Measurements from ENCODE around the gene SDCBP2.
A peak's percentile ranks its signal among the peaks of the same experiment; 100 is the strongest.

The SDCBP2 gene

DNA sequence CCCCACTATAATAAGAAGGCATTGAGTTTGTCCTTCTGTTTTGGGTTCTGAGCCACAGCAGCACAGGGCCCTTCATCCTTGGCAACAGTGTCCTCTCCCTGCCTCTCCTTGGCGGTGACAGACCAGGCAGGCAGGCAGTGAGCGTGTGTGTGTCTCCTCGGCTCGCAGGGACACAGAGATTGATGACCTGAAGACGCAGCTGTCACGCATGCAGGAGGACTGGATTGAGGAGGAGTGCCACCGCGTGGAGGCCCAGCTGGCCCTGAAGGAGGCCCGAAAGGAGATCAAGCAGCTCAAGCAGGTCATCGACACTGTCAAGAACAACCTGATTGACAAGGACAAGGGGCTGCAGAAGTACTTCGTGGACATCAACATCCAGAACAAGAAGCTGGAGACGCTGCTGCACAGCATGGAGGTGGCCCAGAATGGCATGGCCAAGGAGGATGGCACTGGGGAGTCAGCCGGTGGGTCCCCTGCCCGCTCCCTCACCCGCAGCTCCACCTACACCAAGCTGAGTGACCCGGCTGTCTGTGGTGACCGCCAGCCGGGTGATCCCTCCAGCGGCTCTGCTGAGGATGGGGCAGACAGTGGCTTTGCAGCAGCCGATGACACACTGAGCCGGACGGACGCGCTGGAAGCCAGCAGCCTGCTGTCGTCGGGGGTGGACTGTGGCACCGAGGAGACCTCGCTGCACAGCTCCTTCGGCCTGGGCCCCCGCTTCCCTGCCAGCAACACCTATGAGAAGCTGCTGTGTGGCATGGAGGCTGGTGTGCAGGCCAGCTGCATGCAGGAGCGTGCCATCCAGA lies 24.0 kb downstream of the SDCBP2 start:
- TF ChIP-seq, protein P1, sequence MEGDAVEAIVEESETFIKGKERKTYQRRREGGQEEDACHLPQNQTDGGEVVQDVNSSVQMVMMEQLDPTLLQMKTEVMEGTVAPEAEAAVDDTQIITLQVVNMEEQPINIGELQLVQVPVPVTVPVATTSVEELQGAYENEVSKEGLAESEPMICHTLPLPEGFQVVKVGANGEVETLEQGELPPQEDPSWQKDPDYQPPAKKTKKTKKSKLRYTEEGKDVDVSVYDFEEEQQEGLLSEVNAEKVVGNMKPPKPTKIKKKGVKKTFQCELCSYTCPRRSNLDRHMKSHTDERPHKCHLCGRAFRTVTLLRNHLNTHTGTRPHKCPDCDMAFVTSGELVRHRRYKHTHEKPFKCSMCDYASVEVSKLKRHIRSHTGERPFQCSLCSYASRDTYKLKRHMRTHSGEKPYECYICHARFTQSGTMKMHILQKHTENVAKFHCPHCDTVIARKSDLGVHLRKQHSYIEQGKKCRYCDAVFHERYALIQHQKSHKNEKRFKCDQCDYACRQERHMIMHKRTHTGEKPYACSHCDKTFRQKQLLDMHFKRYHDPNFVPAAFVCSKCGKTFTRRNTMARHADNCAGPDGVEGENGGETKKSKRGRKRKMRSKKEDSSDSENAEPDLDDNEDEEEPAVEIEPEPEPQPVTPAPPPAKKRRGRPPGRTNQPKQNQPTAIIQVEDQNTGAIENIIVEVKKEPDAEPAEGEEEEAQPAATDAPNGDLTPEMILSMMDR (IDR thresholded peaks at IDR 0.05; ENCODE audit: insufficient read depth, low read length, poor library complexity, severe bottlenecking) = no peak
- no peak overlapping the region for H3K4me3 ChIP-seq (replicated peaks; ENCODE audit: low read depth, low read length)
- H3K27me3 ChIP-seq (replicated peaks; ENCODE audit: control insufficient read depth, insufficient read depth, low read length) = no peaks in the 10 kb centered on the region
- DNase-seq (ENCODE audit: extremely low read depth, insufficient read length) = no peak
- no peaks in the 10 kb centered on the region for H3K36me3 ChIP-seq (ENCODE audit: control insufficient read depth, insufficient read depth, low read length)

DNA sequence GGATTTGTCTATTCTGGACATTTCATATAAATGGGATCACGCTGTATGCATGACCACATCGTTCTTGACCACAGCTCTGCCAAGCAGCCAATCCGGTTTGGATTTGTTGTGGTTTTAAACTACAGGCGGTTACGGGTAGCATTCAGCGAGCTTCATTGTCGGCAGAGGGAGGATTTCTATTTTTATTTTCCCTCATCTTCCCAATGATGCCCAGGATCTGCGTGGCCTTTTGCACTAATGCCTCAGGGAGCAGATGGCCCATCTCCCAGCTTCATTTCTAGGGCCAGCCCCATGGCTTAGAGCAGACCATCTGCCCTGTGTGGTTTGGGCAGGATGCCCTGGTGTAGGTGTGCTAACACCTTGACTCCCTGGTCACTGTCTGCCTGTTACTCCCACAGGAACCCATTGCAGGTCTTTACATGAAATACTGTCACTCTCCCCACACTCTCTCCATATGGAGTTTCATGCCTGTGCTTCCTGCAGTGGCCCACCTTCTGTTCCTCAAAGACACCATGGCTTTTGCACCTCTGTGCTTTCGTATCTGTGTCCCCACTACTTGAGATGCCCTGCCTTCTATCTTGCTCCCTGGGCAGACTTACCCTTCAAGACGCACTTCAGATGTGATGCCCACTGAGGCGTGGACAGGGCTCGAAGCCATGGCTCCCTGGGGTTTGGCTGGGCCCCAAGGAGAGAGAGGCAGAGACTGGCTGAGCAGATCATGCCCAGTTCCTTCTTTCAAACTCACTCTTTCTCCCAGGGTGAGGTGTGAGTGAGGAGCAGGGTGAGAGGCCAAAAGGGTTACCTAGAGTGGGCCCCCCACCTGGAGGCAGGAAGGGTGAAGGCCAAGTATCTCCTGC lies 26.0 kb downstream of the SDCBP2 start:
- TF ChIP-seq, protein P1 (IDR thresholded peaks at IDR 0.05; ENCODE audit: insufficient read depth, low read length, poor library complexity, severe bottlenecking) = no peak
- DNase-seq (ENCODE audit: extremely low read depth, insufficient read length) = no peak
- Histone ChIP-seq H3K36me3 (ENCODE audit: control insufficient read depth, insufficient read depth, low read length) (no peaks in the 10 kb centered on the region), H3K4me3 (replicated peaks; ENCODE audit: low read depth, low read length) (no peak overlapping the region), H3K27me3 (replicated peaks; ENCODE audit: control insufficient read depth, insufficient read depth, low read length) (no peaks in the 10 kb centered on the region)

DNA sequence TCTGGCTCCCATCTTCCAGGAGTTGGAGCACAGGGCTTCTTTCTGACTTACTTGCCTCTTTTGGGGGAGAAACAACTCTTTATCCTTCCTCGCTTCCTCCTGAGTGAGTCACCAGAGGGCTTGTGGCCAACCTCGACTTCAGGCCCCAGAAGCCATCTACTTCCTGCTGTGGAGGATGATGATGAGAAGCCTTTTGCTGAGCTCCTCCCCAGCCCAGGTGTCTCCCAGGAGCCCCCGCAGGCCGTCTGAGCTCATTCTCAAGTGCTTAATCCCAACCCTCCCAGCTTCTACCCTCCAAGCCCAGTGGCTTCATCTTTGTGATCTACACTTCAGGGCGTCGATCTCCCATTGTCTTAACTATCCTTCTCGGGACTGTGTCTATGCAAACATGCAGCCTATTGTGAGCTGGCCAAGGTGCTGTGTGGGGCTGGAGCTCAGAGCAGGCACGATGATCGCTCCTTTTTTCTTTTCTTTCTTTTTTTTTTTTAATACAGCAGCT lies 27.9 kb downstream of the SDCBP2 start:
- no peak for DNase-seq (ENCODE audit: extremely low read depth, insufficient read length)
- TF ChIP-seq, protein P1 (IDR thresholded peaks at IDR 0.05; ENCODE audit: insufficient read depth, low read length, poor library complexity, severe bottlenecking) = no peak
- Histone ChIP-seq H3K27me3 (replicated peaks; ENCODE audit: control insufficient read depth, insufficient read depth, low read length) (no peaks in the 10 kb centered on the region), H3K36me3 (ENCODE audit: control insufficient read depth, insufficient read depth, low read length) (no peaks in the 10 kb centered on the region), H3K4me3 (replicated peaks; ENCODE audit: low read depth, low read length) (no peak overlapping the region)

DNA sequence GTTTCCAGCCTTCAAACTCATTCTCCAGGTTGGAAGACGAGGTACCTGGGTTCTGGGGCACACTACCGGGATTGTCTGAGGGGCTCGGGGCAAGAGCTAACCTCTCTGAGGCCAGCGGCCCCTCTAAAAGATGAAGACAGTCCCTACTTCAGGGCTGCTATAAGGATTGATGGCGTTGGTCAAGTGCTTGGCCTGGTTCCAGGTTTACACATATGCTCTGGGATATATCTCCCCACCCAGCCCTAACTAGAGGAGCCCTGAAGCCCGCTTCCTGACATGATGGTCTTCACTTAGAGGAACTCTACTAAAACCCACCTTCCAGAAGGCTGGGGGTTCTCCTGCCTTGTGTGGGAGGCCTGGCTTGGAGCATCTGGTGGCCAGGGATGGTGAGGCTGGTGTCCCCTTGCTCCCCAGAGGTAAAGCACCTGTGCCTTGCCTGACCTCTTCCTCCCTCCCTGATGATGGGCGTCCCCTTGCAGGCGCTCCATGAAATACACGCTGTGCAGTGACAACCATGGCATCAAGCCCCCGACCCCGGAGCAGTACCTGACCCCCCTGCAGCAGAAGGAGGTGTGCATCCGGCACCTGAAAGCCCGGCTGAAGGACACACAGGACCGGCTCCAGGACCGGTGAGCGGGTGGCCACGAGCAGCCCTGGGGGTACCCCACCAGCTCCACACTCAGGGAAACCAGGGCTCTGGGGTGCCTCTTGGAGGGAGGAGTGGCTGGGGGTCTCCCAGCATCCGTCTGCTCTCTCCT lies 28.7 kb downstream of the SDCBP2 start:
- Histone ChIP-seq H3K27me3 (replicated peaks; ENCODE audit: control insufficient read depth, insufficient read depth, low read length) (no peaks in the 10 kb centered on the region), H3K4me3 (replicated peaks; ENCODE audit: low read depth, low read length) (no peak overlapping the region), H3K36me3 (ENCODE audit: control insufficient read depth, insufficient read depth, low read length) (no peaks in the 10 kb centered on the region)
- TF ChIP-seq, protein P1 (IDR thresholded peaks at IDR 0.05; ENCODE audit: insufficient read depth, low read length, poor library complexity, severe bottlenecking) = no peak
- DNase-seq (ENCODE audit: extremely low read depth, insufficient read length) = no peak

DNA sequence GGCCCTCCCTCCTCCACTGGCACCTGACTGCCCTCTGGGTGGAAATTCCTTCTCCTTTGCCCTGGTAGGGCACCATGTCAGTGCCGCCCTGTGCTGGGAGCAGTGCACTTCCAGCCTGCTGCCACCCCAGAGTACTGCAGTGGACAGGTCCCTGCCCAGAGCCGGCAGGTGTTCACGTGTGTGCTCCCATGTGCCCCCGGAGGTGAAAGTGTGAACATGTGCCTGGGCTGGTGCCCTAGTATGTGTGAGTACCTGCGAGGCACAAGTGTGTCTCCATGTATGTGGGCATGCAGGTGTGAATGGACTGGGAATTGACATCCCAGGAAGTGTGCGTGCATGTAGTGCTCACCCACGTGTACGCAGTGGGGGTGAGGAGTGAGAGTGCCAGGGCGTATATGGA lies 29.4 kb downstream of the SDCBP2 start:
- Histone ChIP-seq H3K4me3 (replicated peaks; ENCODE audit: low read depth, low read length) (no peak overlapping the region), H3K36me3 (ENCODE audit: control insufficient read depth, insufficient read depth, low read length) (no peaks in the 10 kb centered on the region), H3K27me3 (replicated peaks; ENCODE audit: control insufficient read depth, insufficient read depth, low read length) (no peaks in the 10 kb centered on the region; the same call in 1 of the 2 replicates)
- TF ChIP-seq, protein P1 (IDR thresholded peaks at IDR 0.05; ENCODE audit: insufficient read depth, low read length, poor library complexity, severe bottlenecking) = peak; percentile 45
- DNase-seq (ENCODE audit: extremely low read depth, insufficient read length) = no peak

All from GM06990 (cell line).